Activated naive CD4-positive, alpha-beta T cell treated with Interleukin-2 at 50 U/mL for 16 hours (primary cell): ENCODE data around the gene FOLR1.
"Not testable (repeated sequence)": the region's sequence is repeated elsewhere in the genome, so short reads cannot be mapped to it uniquely, and the experiment has no call there.

Experiments
- DNase-seq: peaks from one replicate; pipeline ENCODE4 v3.0.0-alpha.2; 2020

The FOLR1 gene

DNA sequence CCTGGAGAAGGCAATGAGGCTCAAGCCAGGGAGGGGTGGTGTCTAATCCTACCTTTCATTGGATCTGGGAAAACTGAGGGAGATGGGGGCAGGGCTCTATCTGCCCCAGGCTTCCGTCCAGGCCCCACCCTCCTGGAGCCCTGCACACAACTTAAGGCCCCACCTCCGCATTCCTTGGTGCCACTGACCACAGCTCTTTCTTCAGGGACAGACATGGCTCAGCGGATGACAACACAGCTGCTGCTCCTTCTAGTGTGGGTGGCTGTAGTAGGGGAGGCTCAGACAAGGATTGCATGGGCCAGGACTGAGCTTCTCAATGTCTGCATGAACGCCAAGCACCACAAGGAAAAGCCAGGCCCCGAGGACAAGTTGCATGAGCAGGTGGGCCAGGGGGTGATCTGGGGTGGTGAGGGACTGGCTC lies at the start of gene FOLR1:
Gene FOLR1, plus strand, starts transcription at position 180 of the 421 bp plus-strand sequence. Its CDS starts 34 bp downstream, at position 214.
- no peak for DNase-seq

- DNase-seq = not testable (repeated sequence)
Measured at GRCh38 chr11:72142543-72142942, 49.4 kb upstream of the FOLR1 start.

DNA sequence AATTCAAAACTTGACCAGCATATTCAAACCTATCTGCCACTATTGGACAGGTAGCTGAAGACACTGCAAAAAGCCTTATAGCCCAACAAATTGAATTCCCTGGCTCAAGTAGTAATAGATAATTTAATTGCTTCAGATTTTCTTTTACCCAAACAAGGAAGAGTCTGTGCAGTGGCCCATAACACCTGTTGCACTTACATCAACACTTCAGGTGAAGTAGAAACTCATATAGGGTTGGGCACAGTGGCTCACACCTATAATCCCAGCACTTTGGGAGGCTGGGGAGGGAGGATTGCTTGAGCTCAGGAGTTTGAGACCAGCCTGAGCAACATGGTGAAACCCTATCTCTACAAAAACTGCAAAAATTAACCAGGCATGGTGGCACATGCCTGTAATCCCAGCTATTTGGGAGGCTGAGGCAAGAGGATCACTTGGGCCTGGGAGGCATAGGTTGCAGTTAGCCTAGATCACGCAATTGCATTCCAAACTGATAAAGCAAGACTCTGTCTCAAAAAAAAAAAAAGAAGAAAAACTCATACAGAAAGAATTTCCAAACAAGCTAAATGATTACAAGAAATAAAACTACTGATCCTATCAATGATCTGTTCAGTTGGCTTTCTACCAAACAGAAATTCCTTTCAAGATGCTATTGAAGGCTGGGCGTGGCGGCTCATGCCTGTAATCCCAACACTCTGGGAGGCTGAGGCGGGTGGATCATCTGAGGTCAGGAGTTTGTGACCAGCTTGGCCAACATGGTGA lies 47.0 kb upstream of the FOLR1 start:
- DNase-seq = no peak

GRCh38 chr11:72146625-72147024 lies 45.3 kb upstream of the FOLR1 start:
- no peak for DNase-seq

DNA sequence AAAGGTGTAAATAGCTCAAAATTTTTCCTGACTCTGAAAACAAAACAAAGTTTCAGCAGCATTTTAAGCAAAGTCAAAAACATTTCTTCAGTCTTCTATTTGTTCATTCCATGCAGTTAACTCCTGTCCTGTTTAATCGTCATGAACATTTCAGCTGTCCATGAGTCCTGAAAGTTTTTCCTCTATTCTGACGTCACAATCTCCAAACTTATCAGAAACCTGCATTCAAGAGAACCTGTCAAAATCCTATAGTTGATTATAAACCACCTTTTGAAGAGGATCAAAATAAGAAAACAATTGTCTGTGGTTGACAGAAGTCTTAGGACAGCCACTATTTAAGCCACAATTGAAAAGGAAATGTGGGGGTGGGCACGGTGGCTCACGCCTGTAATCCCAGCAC lies 41.1 kb upstream of the FOLR1 start:
- no peak for DNase-seq

- not testable (repeated sequence) for DNase-seq
Measured at GRCh38 chr11:72153874-72154273, 38.1 kb upstream of the FOLR1 start.

- no peak for DNase-seq
Measured at GRCh38 chr11:72154816-72155215, 37.1 kb upstream of the FOLR1 start.

DNA sequence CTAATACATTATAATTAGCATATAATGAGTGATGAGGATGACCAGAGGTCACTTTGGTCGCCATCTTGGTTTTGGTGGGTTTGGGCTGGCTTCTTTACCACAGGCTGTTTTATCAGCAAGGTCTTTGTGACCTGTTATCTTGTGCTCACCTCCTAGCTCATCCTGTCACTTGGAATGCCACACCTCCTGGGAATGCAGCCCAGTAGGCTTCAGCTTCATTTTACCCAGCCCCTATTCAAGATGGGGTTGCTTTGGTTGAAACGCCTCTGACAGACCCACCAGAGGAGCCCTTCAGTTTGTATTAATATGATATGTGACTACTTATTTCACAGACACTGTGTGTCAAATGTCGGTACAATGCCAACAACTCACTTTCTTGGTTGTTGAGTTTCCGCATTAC lies 36.2 kb upstream of the FOLR1 start:
- no peak for DNase-seq

- no peak for DNase-seq
Measured at GRCh38 chr11:72157131-72157530, 34.8 kb upstream of the FOLR1 start.

DNA sequence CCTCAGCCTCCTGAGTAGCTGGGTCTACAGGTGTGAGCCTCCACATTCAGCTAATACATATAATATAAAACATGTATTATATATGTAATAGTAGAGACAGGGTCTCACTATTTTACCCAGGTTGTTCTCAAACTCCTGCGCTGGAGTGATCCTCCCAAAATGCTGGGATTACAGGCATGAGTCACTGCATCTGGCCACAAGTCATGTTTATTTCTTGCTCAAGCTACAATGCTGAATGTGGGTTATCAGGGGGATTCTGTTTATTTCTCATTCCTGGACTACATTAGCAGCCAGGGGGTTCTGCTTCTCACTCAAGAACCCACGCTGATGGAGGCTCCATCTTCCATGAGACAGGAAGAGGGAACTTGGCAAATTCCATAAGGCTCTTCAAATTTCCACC lies 31.6 kb upstream of the FOLR1 start:
- no peak for DNase-seq

DNA sequence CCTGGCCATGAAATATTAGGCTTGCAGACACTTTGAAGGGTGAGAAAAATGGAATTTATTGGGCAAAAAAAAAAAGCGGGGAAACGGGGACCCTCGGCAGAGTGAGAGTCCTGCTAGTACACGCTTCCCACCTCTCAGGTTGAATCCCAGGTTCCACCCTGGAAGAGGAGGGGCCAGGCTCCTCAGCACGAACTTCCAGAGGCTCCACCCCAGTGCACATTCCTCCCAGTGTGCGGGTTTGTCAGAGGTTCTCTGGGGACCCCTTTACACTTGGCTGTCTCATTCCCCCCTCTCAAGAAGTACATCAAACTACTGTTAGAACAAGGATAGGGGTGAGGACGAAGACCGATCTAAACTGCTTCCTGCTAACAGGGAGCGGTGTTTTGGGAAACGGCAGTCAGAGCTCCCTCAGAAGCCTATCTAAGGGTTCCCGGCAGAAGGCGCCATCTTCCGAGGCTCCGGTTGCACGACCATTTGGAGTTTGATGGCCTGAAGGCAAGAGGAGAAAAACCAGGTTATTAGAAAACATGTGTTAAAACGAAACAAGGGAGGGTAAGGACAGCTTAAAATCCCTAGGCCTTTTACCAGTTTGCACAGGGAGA lies 28.9 kb upstream of the FOLR1 start:
- no peak for DNase-seq

DNA sequence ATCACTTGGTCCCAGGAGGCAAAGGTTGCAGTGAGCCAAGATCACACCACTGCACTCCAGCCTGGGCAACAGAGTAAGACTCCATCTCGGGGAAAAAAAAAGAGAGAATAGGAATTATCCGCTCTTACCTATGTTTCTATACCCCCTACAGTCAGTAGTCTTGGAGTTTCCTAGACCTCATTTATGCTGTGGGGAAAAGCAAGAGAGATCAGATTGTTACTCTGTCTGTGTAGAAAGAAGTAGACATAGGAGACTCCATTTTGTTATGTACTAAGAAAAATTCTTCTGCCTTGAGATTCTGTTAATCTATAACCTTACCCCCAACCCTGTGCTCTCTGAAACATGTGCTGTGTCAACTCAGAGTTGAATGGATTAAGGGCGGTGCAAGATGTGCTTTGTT lies 27.8 kb upstream of the FOLR1 start:
- DNase-seq = not testable (repeated sequence)

DNA sequence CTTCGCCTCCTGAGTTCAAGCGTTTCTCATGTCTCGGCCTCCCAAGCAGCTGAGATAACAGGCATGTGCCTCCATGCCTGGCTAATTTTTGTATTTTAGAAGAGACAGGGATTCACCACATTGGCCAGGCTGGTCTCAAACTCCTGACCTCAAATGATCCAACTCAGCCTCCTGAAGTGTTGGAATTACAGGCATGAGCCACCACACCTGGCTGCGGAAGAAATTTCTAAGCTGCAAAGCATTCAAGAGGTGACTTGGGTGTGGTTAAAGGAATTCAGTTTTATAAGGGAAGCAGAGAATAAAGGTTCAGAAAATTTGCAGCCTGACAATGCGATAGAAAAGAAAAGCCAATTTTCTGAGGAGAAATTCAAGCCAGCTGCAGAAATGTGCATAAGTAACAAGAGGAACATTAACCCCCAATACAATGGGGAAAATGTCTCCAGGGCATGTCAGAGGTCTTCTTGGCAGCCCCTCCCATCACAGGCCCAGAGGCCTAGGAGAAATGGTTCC lies 22.8 kb upstream of the FOLR1 start:
- DNase-seq = not testable (repeated sequence)

DNA sequence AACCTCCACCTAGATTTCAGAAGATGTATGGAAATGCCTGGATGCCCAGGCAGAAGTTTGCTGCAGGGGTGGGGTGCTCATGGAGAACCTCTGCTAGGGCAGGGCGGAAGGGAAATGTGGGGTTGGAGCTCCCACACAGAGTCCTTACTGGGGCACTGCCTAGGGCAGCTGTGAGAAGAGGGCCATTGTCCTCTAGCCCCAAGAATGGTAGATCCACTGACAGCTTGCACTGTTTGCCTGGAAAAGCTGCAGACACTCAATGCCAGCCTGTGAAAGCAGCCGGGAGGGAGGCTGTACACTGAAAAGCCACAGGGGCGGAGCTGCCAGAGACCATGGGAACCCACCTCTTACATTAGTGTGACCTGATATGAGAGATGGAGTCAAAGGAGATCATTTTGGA lies 22.2 kb upstream of the FOLR1 start:
- DNase-seq = not testable (repeated sequence)

DNA sequence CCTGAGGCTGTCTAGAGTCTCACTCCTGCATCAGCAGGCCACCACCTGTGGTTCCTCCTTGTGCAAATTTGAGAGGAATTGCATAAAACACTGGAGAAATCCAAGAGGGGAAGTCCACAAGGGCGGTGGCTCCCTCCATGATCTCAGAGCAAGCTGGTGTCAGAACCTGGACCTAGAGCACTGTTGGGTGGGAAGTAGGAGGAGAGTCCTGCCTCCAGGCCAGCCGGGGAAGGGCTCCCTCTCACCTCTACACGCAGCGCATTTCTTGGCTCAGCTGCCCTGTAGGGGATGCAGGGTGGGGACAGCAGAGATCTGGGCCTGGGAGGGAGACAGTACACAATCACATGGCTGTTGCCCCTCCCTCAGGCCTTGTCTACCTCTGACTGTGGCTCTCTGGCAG lies 19.9 kb upstream of the FOLR1 start:
- not testable (repeated sequence) for DNase-seq

GRCh38 chr11:72173291-72173690 lies 18.6 kb upstream of the FOLR1 start:
- DNase-seq = no peak

DNA sequence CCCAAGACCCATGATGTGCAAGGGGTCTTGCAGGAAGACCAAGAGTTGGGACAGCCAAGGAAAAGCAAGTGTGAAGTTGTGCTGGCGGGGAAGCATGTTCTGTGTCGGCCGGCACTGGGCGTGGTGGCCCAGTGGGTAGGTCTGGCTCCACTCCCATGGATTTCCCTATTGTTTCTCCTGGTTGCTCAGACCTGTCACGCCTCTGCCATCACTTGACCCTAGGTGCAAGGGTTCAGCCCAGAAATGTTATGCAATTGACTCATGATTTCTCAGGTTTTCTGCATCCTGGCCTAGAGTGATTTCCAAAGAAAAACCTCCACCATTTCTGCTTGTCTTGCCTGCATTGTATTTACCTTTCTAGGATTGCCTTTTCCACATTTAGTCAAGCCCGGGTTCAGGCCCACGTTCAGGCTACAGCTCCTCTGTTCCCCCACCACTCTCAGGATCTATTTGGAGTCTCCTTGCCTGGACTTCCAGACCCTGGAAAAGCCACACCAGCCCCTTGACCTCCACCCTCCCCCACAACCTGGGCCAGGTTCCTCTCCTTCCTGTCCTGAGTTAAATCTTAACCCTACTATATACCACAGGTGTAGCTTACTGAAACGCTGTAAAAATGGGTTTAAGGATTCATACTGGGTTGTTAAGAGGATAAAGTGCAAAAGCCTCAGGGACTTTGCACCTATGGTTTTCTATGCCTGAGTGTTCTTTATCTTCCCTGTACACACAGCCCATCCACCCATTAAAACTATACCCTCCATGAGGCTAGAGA lies 17.5 kb upstream of the FOLR1 start:
- no peak for DNase-seq

DNA sequence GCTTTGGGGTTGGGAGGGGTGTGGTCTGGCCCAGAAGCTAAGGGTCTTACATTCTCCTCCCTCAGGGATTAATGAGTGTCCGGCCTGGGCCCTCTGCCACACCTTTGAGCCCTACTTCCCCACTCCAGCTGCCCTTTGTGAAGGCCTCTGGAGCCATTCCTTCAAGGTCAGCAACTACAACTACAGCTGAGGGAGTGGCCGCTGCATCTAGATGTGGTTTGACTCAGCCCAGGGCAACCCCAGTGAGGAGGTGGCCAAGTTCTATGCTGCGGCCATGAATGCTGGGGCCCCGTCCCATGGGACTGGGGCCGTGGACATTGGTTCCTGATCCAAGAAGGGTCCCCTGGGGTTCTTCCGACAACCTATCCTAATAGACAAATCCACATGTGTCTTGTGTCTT lies 14.3 kb upstream of the FOLR1 start:
- DNase-seq = no peak

DNA sequence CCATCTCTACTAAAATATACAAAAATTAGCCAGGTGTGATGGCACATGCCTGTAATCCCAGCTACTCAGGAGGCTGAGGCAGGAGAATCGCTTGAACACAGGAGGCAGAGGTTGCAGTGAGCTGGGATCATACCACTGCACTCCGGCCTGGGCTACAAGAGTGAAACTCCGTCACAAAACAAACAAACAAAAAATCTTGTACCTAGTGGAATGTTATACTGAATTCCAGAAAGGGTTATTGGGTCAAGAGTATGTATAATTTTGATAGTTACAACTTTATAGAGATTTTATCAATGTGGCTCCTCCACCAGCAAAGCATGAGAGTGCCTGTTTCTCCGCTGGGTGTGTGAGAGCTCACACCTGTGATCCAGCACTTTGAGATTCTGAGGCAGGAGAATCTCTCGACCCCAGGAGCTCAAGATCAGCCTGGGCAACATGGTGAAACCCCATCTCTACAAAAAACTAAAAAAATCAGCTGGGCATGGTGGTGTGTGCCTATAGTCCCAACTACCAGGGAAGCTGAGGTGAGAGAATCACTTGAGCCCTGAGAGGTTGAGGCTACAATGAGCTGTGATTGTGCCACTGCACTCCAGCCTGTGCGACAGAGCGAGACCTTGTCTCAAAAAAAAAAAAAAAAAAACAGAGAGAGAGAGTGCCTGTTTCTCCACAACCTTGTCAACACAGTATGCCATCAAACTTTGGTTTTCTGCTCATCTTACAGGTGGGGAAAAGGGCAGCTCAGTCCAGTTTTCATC lies 12.7 kb upstream of the FOLR1 start:
- no peak for DNase-seq

GRCh38 chr11:72179804-72180396 lies 12.0 kb upstream of the FOLR1 start:
- no peak for DNase-seq

DNA sequence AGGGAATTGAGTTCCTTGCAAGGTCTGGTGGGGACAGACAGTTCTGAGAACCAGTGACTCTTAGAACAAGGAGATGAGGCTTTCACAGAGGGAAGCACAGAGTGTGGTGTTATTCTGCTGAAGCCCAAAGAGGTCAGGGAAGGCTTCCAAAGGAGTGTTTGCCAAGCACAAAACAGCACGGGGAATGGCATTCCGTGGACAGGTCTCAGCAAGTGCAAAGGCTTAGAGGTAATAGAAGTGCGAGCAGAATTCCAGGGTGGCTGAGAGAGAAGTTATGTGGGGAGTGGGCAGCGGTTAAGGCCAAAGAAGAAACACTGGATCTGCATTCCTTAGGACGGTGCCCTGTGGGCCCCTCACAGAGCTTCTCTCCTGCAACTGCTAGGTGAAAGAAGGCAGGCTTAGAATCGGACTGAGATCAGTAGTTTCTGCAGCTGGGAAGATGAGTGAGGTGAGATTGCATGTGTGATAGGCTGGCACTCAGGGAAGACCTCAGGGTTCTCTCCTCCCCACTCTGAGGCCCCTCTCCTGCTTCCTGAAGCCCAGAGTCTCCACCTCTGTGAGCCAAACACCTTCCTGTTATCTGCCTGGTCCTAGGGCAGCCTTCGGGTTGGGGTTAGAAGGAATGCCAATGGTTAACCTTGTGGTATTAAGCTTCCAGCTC lies 10.9 kb upstream of the FOLR1 start:
- DNase-seq = not testable (repeated sequence)

GRCh38 chr11:72181553-72181958 lies 10.4 kb upstream of the FOLR1 start:
- not testable (repeated sequence) for DNase-seq
